Kidney capillary endothelial cell (primary cell): ENCODE measurements around the gene MRPS14.

Source experiments
- DNase-seq: peaks from one replicate; pipeline ENCODE4 v3.0.0-alpha.2; 2018; ENCODE audit warnings: low spot score

MRPS14 gene

GRCh38 chr1:175019524-175019923 is 3.7 kb downstream of the MRPS14 start:
- DNase-seq = no peak

GRCh38 chr1:175015243-175015642 is 8.0 kb downstream of the MRPS14 start:
- no peak for DNase-seq

- no peak for DNase-seq
Observed at GRCh38 chr1:175013445-175013844, 9.8 kb downstream of the MRPS14 start.

GRCh38 chr1:175009532-175009931 is 13.7 kb downstream of the MRPS14 start:
- no peak for DNase-seq

- DNase-seq = no peak
Observed at GRCh38 chr1:175005085-175005783, 18.0 kb downstream of the MRPS14 start.

GRCh38 chr1:175003521-175003920 is 19.7 kb downstream of the MRPS14 start:
- no peak for DNase-seq

- DNase-seq = no peak
Observed at GRCh38 chr1:175002910-175003517, 20.2 kb downstream of the MRPS14 start.

- peak; percentile 61 for DNase-seq
Observed at GRCh38 chr1:175000697-175001187, 22.5 kb downstream of the MRPS14 start.

GRCh38 chr1:174999936-175000696 is 23.1 kb downstream of the MRPS14 start, which contains the start of gene CACYBP:
Gene CACYBP, plus strand, starts transcription at chr1:174999947. Its CDS starts 234 bp downstream, at chr1:175000181.
- DNase-seq = peak; percentile 41

- DNase-seq = peak; percentile 98
Observed at GRCh38 chr1:174999216-174999935, 23.8 kb downstream of the MRPS14 start.

GRCh38 chr1:174998569-174999215 is 24.5 kb downstream of the MRPS14 start:
- DNase-seq = peak; percentile 69

GRCh38 chr1:174997041-174997440 is 26.2 kb downstream of the MRPS14 start:
- no peak for DNase-seq

GRCh38 chr1:174996476-174996875 is 26.7 kb downstream of the MRPS14 start:
- DNase-seq = peak; percentile 54

GRCh38 chr1:174995916-174996315 is 27.3 kb downstream of the MRPS14 start:
- DNase-seq = no peak

GRCh38 chr1:174995121-174995520 is 28.1 kb downstream of the MRPS14 start:
- no peak for DNase-seq

GRCh38 chr1:174991473-174991872 is 31.8 kb downstream of the MRPS14 start:
- DNase-seq = no peak

- DNase-seq = peak; percentile 73
Observed at GRCh38 chr1:174990382-174990999, 32.7 kb downstream of the MRPS14 start.

GRCh38 chr1:174989536-174990220 is 33.5 kb downstream of the MRPS14 start:
- DNase-seq = no peak

GRCh38 chr1:174988986-174989385 is 34.2 kb downstream of the MRPS14 start:
- no peak for DNase-seq

GRCh38 chr1:174988539-174988938 is 34.7 kb downstream of the MRPS14 start:
- no peak for DNase-seq

- DNase-seq = no peak
Observed at GRCh38 chr1:174984952-174985351, 38.3 kb downstream of the MRPS14 start.
